ENCODE data around the gene ERC2.

- TF ChIP-seq CTCF (IDR thresholded peaks at IDR 0.05) (no peak), POLR2A (IDR thresholded peaks at IDR 0.05) (no peak), EP300 (IDR thresholded peaks at IDR 0.05) (no peak)
These were observed 371.3 kb downstream of the ERC2 start for GRCh38 chr3:56096999-56097398.

All from upper lobe of left lung (tissue), 4 donors.